ENCODE measurements around the gene LSM14B.

Gene LSM14B

GRCh38 chr20:62138204-62138543 is 15.9 kb downstream of the LSM14B start:
- no peak for DNase-seq (ENCODE audit: extremely low spot score)
- POLR2A ChIA-PET, result interaction anchor here (0.7 to 0.8 kb wide), 3 partner anchors 12 to 1977 kb away, joined by 3 to 6 read pairs (median 3); partner anchors contain the start of gene TAF4
- CTCF ChIA-PET, result interaction anchor here (1.1 to 6.7 kb wide), 7 partner anchors 9 to 127 kb away, joined by 3 to 57 read pairs (median 6); no protein-coding TSS in a partner anchor
- no peak for TF ChIP-seq CTCF (IDR thresholded peaks at IDR 0.05; ENCODE audit: control extremely low read depth, extremely low read depth, low read depth, missing control alignments)

GRCh38 chr20:62138912-62139311 is 16.6 kb downstream of the LSM14B start:
- ChIA-PET POLR2A (interaction anchor here (0.7 kb wide), 1 partner anchor 11 kb away, joined by 3 read pairs; no protein-coding TSS in a partner anchor), CTCF (interaction anchor here (1.2 to 6.7 kb wide), 4 partner anchors 12 to 128 kb away, joined by 3 to 57 read pairs (median 10); no protein-coding TSS in a partner anchor)
- no peak for TF ChIP-seq CTCF (IDR thresholded peaks at IDR 0.05; ENCODE audit: control extremely low read depth, extremely low read depth, low read depth, missing control alignments)
- DNase-seq (ENCODE audit: extremely low spot score), result no peak

- ChIA-PET POLR2A (no interaction called here), CTCF (interaction anchor here (6.7 kb wide), 1 partner anchor 129 kb away, joined by 57 read pairs; no protein-coding TSS in a partner anchor)
- no peak for DNase-seq (ENCODE audit: extremely low spot score)
- no peak for TF ChIP-seq CTCF (IDR thresholded peaks at IDR 0.05; ENCODE audit: control extremely low read depth, extremely low read depth, low read depth, missing control alignments)
Measured at GRCh38 chr20:62139636-62140035, 17.4 kb downstream of the LSM14B start.

GRCh38 chr20:62141043-62141396 is 18.7 kb downstream of the LSM14B start:
- ChIA-PET POLR2A (interaction anchor here (0.7 to 1.8 kb wide), 2 partner anchors 75 to 172 kb away, joined by 3 to 6 read pairs; partner anchors contain the start of gene TAF4), CTCF (interaction anchor here (1.2 to 2.2 kb wide), 6 partner anchors 8 to 130 kb away, joined by 3 to 16 read pairs (median 6); no protein-coding TSS in a partner anchor)
- DNase-seq (ENCODE audit: extremely low spot score), result no peak
- no peak for TF ChIP-seq CTCF (IDR thresholded peaks at IDR 0.05; ENCODE audit: control extremely low read depth, extremely low read depth, low read depth, missing control alignments)

- CTCF ChIA-PET, result interaction anchor here (1.0 to 2.2 kb wide), 9 partner anchors 8 to 131 kb away, joined by 3 to 16 read pairs (median 6); partner anchors contain the start of gene LSM14B
- POLR2A ChIA-PET, result interaction anchor here (0.7 to 1.8 kb wide), 3 partner anchors 20 to 171 kb away, joined by 3 to 6 read pairs (median 3); partner anchors contain the start of gene TAF4
- peak; percentile 34 for TF ChIP-seq CTCF (IDR thresholded peaks at IDR 0.05; ENCODE audit: control extremely low read depth, extremely low read depth, low read depth, missing control alignments)
- DNase-seq (ENCODE audit: extremely low spot score), result no peak
Measured at GRCh38 chr20:62141397-62142251, 19.3 kb downstream of the LSM14B start.

GRCh38 chr20:62142252-62143080 is 20.2 kb downstream of the LSM14B start:
- TF ChIP-seq CTCF (IDR thresholded peaks at IDR 0.05; ENCODE audit: control extremely low read depth, extremely low read depth, low read depth, missing control alignments), result no peak
- POLR2A ChIA-PET, result interaction anchor here (1.0 to 1.8 kb wide), 2 partner anchors 21 to 76 kb away, joined by 3 to 6 read pairs; partner anchors contain the start of gene TAF4
- DNase-seq (ENCODE audit: extremely low spot score), result no peak
- CTCF ChIA-PET, result interaction anchor here (1.0 to 2.2 kb wide), 9 partner anchors 8 to 132 kb away, joined by 3 to 16 read pairs (median 6); partner anchors contain the start of gene LSM14B

Data from GM10248 (cell line).